RWPE2 (cell line): ENCODE data around the gene HOXA13.

Experiments
- ATAC-seq: fragments of 200-7000 bp; cut with Tn5 transposase; 3 replicates; pipeline ENCODE4 v1.9.1; 2021; ENCODE audit warnings: low read depth
- DNase-seq: peaks from one replicate; pipeline ENCODE4 v3.0.0-alpha.2; 2020; ENCODE audit warnings: low spot score
- H3K27ac ChIP-seq: fragments of 450-650 bp; 2 replicates; pipeline ENCODE4 v1.5.1; 2017; ENCODE audit warnings: mild to moderate bottlenecking; ENCODE audit not compliant: poor library complexity, severe bottlenecking
- H3K27me3 ChIP-seq: fragments of 250-450 bp; sonication (Bioruptor Pico); 2 replicates; pipeline ENCODE4 v1.5.1; 2021; ENCODE audit warnings: mild to moderate bottlenecking, moderate library complexity; ENCODE audit not compliant: insufficient read depth, poor library complexity, severe bottlenecking
- H3K36me3 ChIP-seq: fragments of 250-450 bp; sonication (Bioruptor Pico); 2 replicates; pipeline ENCODE4 v1.5.1; 2020; ENCODE audit warnings: low read depth, mild to moderate bottlenecking, moderate library complexity
- H3K4me1 ChIP-seq: fragments of 250-450 bp; sonication (Bioruptor Pico); 2 replicates; pipeline ENCODE4 v1.5.1; 2021; ENCODE audit warnings: mild to moderate bottlenecking, moderate library complexity; ENCODE audit not compliant: insufficient read depth, poor library complexity, severe bottlenecking
- H3K4me3 ChIP-seq: fragments of 250-450 bp; sonication (Bioruptor Pico); 2 replicates; pipeline ENCODE4 v1.5.1; 2021; ENCODE audit warnings: mild to moderate bottlenecking, moderate library complexity; ENCODE audit not compliant: severe bottlenecking
- H3K9me3 ChIP-seq: fragments of 250-450 bp; sonication (Bioruptor Pico); 2 replicates; pipeline ENCODE4 v1.5.1; 2021; ENCODE audit warnings: mild to moderate bottlenecking, moderate library complexity; ENCODE audit not compliant: severe bottlenecking
- TF ChIP-seq, protein P1 (sequence below): fragments of 450-650 bp; IDR thresholded peaks from one replicate; pipeline ENCODE4 v1.5.1; 2017; ENCODE audit warnings: mild to moderate bottlenecking, moderate library complexity; ENCODE audit not compliant: poor library complexity, severe bottlenecking

HOXA13 gene

DNA sequence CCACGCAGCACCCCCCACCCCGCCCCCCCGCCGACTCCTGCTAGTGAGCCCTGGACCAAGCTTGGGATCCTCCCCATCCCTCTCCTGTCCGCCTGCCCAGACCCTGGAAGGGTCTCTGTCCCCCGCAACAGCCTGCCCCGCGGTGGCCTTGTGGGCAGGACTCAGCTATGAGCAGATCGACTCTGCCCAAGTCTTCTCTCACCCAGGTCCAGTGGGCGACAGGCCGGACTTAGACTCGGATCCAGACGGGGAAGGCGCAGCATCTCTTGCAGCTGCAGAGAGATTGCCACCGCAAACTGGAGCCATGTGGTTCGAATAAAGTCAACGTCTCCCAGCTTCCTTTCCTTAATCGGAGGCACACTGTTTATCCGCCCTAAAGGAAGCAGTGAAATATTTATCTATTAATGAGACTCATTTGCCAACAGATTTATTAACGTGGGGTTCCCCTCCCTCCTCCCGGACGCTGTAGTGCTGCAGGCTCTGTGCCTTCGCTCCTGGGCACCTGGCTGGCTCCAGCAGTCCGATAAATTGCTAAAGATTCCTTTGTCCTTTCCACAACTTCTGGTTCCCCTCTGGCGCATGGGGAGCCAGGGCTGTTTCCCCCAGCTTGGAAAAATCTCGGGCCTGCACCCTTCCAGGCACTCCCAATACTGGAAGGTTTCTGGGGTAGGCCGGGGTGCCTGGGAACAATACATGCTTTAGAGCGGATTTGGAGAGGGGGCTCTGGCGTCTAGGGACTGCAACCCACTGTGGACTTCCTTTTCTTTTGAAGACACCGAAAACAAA, 42.8 kb downstream of the HOXA13 start:
- H3K36me3 ChIP-seq: no peaks in the 10 kb centered on the region
- H3K4me1 ChIP-seq: peaks cover 8% of the 10 kb centered on the region
- no peaks in the 10 kb centered on the region for H3K27me3 ChIP-seq
- TF ChIP-seq, protein P1, sequence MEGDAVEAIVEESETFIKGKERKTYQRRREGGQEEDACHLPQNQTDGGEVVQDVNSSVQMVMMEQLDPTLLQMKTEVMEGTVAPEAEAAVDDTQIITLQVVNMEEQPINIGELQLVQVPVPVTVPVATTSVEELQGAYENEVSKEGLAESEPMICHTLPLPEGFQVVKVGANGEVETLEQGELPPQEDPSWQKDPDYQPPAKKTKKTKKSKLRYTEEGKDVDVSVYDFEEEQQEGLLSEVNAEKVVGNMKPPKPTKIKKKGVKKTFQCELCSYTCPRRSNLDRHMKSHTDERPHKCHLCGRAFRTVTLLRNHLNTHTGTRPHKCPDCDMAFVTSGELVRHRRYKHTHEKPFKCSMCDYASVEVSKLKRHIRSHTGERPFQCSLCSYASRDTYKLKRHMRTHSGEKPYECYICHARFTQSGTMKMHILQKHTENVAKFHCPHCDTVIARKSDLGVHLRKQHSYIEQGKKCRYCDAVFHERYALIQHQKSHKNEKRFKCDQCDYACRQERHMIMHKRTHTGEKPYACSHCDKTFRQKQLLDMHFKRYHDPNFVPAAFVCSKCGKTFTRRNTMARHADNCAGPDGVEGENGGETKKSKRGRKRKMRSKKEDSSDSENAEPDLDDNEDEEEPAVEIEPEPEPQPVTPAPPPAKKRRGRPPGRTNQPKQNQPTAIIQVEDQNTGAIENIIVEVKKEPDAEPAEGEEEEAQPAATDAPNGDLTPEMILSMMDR: no peak
- peak overlapping the region; percentile 62 for H3K27ac ChIP-seq
- ATAC-seq (no peak), DNase-seq (peak; percentile 49)
- H3K9me3 ChIP-seq: no peaks in the 10 kb centered on the region
- H3K4me3 ChIP-seq: peak overlapping the region; percentile 46

- DNase-seq: peak; percentile 84
- TF ChIP-seq, protein P1: no peak
- Histone ChIP-seq H3K27ac (peak within 1 kb of the TSS; percentile 62), H3K9me3 (no peaks in the 10 kb centered on the region), H3K36me3 (no peaks in the 10 kb centered on the region), H3K4me3 (peak within 1 kb of the TSS; percentile 46), H3K27me3 (no peaks in the 10 kb centered on the region), H3K4me1 (peaks cover 8% of the 10 kb centered on the region)
- peak; percentile 40 for ATAC-seq
These were observed 43.4 kb downstream of the HOXA13 start, which contains the start of gene HOXA7 for GRCh38 chr7:27156508-27156898. TSS of gene HOXA7 (minus strand) at chr7:27156675. CDS start at chr7:27156545, 130 bp downstream.

- DNase-seq (peak; percentile 59), ATAC-seq (peak; percentile 12)
- H3K36me3 ChIP-seq: no peaks in the 10 kb centered on the region
- no peaks in the 10 kb centered on the region for H3K27me3 ChIP-seq
- H3K9me3 ChIP-seq: no peaks in the 10 kb centered on the region
- H3K27ac ChIP-seq: peak overlapping the region; percentile 62
- H3K4me1 ChIP-seq: peaks cover 8% of the 10 kb centered on the region
- TF ChIP-seq, protein P1: no peak
- peak overlapping the region; percentile 46 for H3K4me3 ChIP-seq
These were observed 43.9 kb downstream of the HOXA13 start for GRCh38 chr7:27155816-27156507.

GRCh38 chr7:27154901-27155815, 44.7 kb downstream of the HOXA13 start:
- Histone ChIP-seq H3K4me3 (peak overlapping the region; percentile 46), H3K27ac (peak overlapping the region; percentile 62), H3K9me3 (no peaks in the 10 kb centered on the region), H3K27me3 (no peaks in the 10 kb centered on the region), H3K4me1 (peaks cover 8% of the 10 kb centered on the region), H3K36me3 (no peaks in the 10 kb centered on the region)
- ATAC-seq: no peak
- DNase-seq: peak; percentile 77
- TF ChIP-seq, protein P1: no peak
